Measurements from ENCODE around the gene NTSR2. TPM values are rescaled to one million over a fixed set of nuclear protein-coding genes. Genes with fewer than 3 reads are reported as not detected.
"Not testable (repeated sequence)": the region's sequence is repeated elsewhere in the genome, so short reads cannot be mapped to it uniquely, and the experiment has no call there.

The NTSR2 gene
- total RNA-seq, 1 experiment from 2014 or later, result not detected

- H3K27me3 ChIP-seq (ENCODE audit: control insufficient read depth, insufficient read depth, low read length); H3K4me3 ChIP-seq (ENCODE audit: insufficient read depth, low read depth, low read length); H3K36me3 ChIP-seq (replicated peaks; ENCODE audit: control insufficient read depth, insufficient read depth, low read length); DNase-seq: not testable (repeated sequence)
Measured at GRCh38 chr2:11660396-11660795, 9.6 kb downstream of the NTSR2 start.

- no peak for DNase-seq
- Histone ChIP-seq H3K36me3 (replicated peaks; ENCODE audit: control insufficient read depth, insufficient read depth, low read length) (no peaks in the 10 kb centered on the region), H3K27me3 (ENCODE audit: control insufficient read depth, insufficient read depth, low read length) (no peaks in the 10 kb centered on the region; the same call in 1 of the 2 replicates), H3K4me3 (ENCODE audit: insufficient read depth, low read depth, low read length) (no peak overlapping the region)
Measured at GRCh38 chr2:11659851-11660250, 10.1 kb downstream of the NTSR2 start.

GRCh38 chr2:11659115-11659475 lies 10.9 kb downstream of the NTSR2 start:
- Histone ChIP-seq H3K27me3 (ENCODE audit: control insufficient read depth, insufficient read depth, low read length) (no peaks in the 10 kb centered on the region; the same call in 1 of the 2 replicates), H3K36me3 (replicated peaks; ENCODE audit: control insufficient read depth, insufficient read depth, low read length) (no peaks in the 10 kb centered on the region), H3K4me3 (ENCODE audit: insufficient read depth, low read depth, low read length) (no peak overlapping the region)
- no peak for DNase-seq

- no peaks in the 10 kb centered on the region; the same call in 1 of the 2 replicates for H3K27me3 ChIP-seq (ENCODE audit: control insufficient read depth, insufficient read depth, low read length)
- no peak for DNase-seq
- no peaks in the 10 kb centered on the region for H3K36me3 ChIP-seq (replicated peaks; ENCODE audit: control insufficient read depth, insufficient read depth, low read length)
- no peak overlapping the region for H3K4me3 ChIP-seq (ENCODE audit: insufficient read depth, low read depth, low read length)
Measured at GRCh38 chr2:11658208-11659114, 11.5 kb downstream of the NTSR2 start.

- Histone ChIP-seq H3K27me3 (ENCODE audit: control insufficient read depth, insufficient read depth, low read length) (no peaks in the 10 kb centered on the region; the same call in 1 of the 2 replicates), H3K4me3 (ENCODE audit: insufficient read depth, low read depth, low read length) (no peak overlapping the region), H3K36me3 (replicated peaks; ENCODE audit: control insufficient read depth, insufficient read depth, low read length) (no peaks in the 10 kb centered on the region)
- DNase-seq, result no peak
Measured at GRCh38 chr2:11657646-11658045, 12.3 kb downstream of the NTSR2 start.

GRCh38 chr2:11657195-11657594 lies 12.8 kb downstream of the NTSR2 start:
- DNase-seq, result no peak
- Histone ChIP-seq H3K36me3 (replicated peaks; ENCODE audit: control insufficient read depth, insufficient read depth, low read length) (no peaks in the 10 kb centered on the region), H3K27me3 (ENCODE audit: control insufficient read depth, insufficient read depth, low read length) (no peaks in the 10 kb centered on the region; the same call in 1 of the 2 replicates), H3K4me3 (ENCODE audit: insufficient read depth, low read depth, low read length) (no peak overlapping the region)

- Histone ChIP-seq H3K36me3 (replicated peaks; ENCODE audit: control insufficient read depth, insufficient read depth, low read length) (no peaks in the 10 kb centered on the region), H3K4me3 (ENCODE audit: insufficient read depth, low read depth, low read length) (no peak overlapping the region), H3K27me3 (ENCODE audit: control insufficient read depth, insufficient read depth, low read length) (no peaks in the 10 kb centered on the region; the same call in 1 of the 2 replicates)
- DNase-seq, result no peak
Measured at GRCh38 chr2:11656671-11657101, 13.3 kb downstream of the NTSR2 start.

- Histone ChIP-seq H3K36me3 (replicated peaks; ENCODE audit: control insufficient read depth, insufficient read depth, low read length) (no peaks in the 10 kb centered on the region), H3K4me3 (ENCODE audit: insufficient read depth, low read depth, low read length) (no peak overlapping the region), H3K27me3 (ENCODE audit: control insufficient read depth, insufficient read depth, low read length) (no peaks in the 10 kb centered on the region; the same call in 1 of the 2 replicates)
- no peak for DNase-seq
Measured at GRCh38 chr2:11656252-11656651, 13.7 kb downstream of the NTSR2 start.

GRCh38 chr2:11655495-11655894 lies 14.5 kb downstream of the NTSR2 start:
- no peaks in the 10 kb centered on the region for H3K27me3 ChIP-seq (ENCODE audit: control insufficient read depth, insufficient read depth, low read length)
- DNase-seq, result no peak
- no peak overlapping the region for H3K4me3 ChIP-seq (ENCODE audit: insufficient read depth, low read depth, low read length)
- no peaks in the 10 kb centered on the region for H3K36me3 ChIP-seq (replicated peaks; ENCODE audit: control insufficient read depth, insufficient read depth, low read length)

GRCh38 chr2:11652553-11652952 lies 17.4 kb downstream of the NTSR2 start:
- Histone ChIP-seq H3K27me3 (ENCODE audit: control insufficient read depth, insufficient read depth, low read length) (no peaks in the 10 kb centered on the region), H3K36me3 (replicated peaks; ENCODE audit: control insufficient read depth, insufficient read depth, low read length) (no peaks in the 10 kb centered on the region), H3K4me3 (ENCODE audit: insufficient read depth, low read depth, low read length) (no peak overlapping the region)
- DNase-seq, result no peak

GRCh38 chr2:11651856-11652548 lies 18.0 kb downstream of the NTSR2 start:
- Histone ChIP-seq H3K27me3 (ENCODE audit: control insufficient read depth, insufficient read depth, low read length) (no peaks in the 10 kb centered on the region), H3K36me3 (replicated peaks; ENCODE audit: control insufficient read depth, insufficient read depth, low read length) (no peaks in the 10 kb centered on the region), H3K4me3 (ENCODE audit: insufficient read depth, low read depth, low read length) (no peak overlapping the region)
- DNase-seq, result no peak

GRCh38 chr2:11649093-11649492 lies 20.9 kb downstream of the NTSR2 start:
- no peaks in the 10 kb centered on the region for H3K27me3 ChIP-seq (ENCODE audit: control insufficient read depth, insufficient read depth, low read length)
- H3K4me3 ChIP-seq (ENCODE audit: insufficient read depth, low read depth, low read length), result no peak overlapping the region
- H3K36me3 ChIP-seq (replicated peaks; ENCODE audit: control insufficient read depth, insufficient read depth, low read length), result no peaks in the 10 kb centered on the region
- DNase-seq, result no peak

- peak; percentile 61 for DNase-seq
- H3K4me3 ChIP-seq (ENCODE audit: insufficient read depth, low read depth, low read length), result no peak overlapping the region
- H3K36me3 ChIP-seq (replicated peaks; ENCODE audit: control insufficient read depth, insufficient read depth, low read length), result no peaks in the 10 kb centered on the region
- H3K27me3 ChIP-seq (ENCODE audit: control insufficient read depth, insufficient read depth, low read length), result no peaks in the 10 kb centered on the region
Measured at GRCh38 chr2:11647834-11648600, 22.0 kb downstream of the NTSR2 start.

- no peak for DNase-seq
- H3K36me3 ChIP-seq (replicated peaks; ENCODE audit: control insufficient read depth, insufficient read depth, low read length), result no peaks in the 10 kb centered on the region
- no peaks in the 10 kb centered on the region for H3K27me3 ChIP-seq (ENCODE audit: control insufficient read depth, insufficient read depth, low read length)
- no peak overlapping the region for H3K4me3 ChIP-seq (ENCODE audit: insufficient read depth, low read depth, low read length)
Measured at GRCh38 chr2:11646530-11646929, 23.5 kb downstream of the NTSR2 start.

Data from H7 (cell line).